GM10266 (cell line): ENCODE results near the gene SOAT1.
"Not testable (repeated sequence)": the region's sequence is repeated elsewhere in the genome, so short reads cannot be mapped to it uniquely, and the experiment has no call there.

ENCODE experiments used
- DNase-seq: peaks from one replicate; pipeline ENCODE4 v3.0.0; 2012; ENCODE audit errors: extremely low spot score
- CTCF ChIP-seq: IDR thresholded peaks from 2 replicates; pipeline ENCODE4 v1.5.1; 2012; ENCODE audit warnings: mild to moderate bottlenecking, low read depth; ENCODE audit not compliant: control insufficient read depth, insufficient read depth; ENCODE audit errors: missing control alignments

The SOAT1 gene

GRCh38 chr1:179372160-179372559 lies 78.6 kb downstream of the SOAT1 start:
- DNase-seq, result no peak
- TF ChIP-seq CTCF, result no peak

- DNase-seq, result no peak
- no peak for TF ChIP-seq CTCF
Measured at GRCh38 chr1:179376223-179376622, 82.6 kb downstream of the SOAT1 start.

GRCh38 chr1:179380299-179380698 lies 86.7 kb downstream of the SOAT1 start:
- no peak for DNase-seq
- no peak for TF ChIP-seq CTCF

GRCh38 chr1:179384027-179384426 lies 90.4 kb downstream of the SOAT1 start:
- no peak for DNase-seq

GRCh38 chr1:179385510-179385909 lies 91.9 kb downstream of the SOAT1 start:
- DNase-seq, result no peak
- TF ChIP-seq CTCF, result no peak

More at GRCh38 chr1:179384027-179384426, 90.4 kb downstream of the SOAT1 start:
- no peak for TF ChIP-seq CTCF

- TF ChIP-seq CTCF, result no peak
- DNase-seq, result no peak
Measured at GRCh38 chr1:179393721-179394120, 100.1 kb downstream of the SOAT1 start.

- not testable (repeated sequence) for DNase-seq
Measured at GRCh38 chr1:179399399-179399798, 105.8 kb downstream of the SOAT1 start.
